ENCODE results near the gene SREBF2. TPM values are rescaled to one million over a fixed set of nuclear protein-coding genes. Genes with fewer than 3 reads are reported as not detected.
A peak's percentile ranks its signal among the peaks of the same experiment; 100 is the strongest.

SREBF2 gene
- total RNA-seq, 1 experiment from 2014 or later: 150 TPM

DNA sequence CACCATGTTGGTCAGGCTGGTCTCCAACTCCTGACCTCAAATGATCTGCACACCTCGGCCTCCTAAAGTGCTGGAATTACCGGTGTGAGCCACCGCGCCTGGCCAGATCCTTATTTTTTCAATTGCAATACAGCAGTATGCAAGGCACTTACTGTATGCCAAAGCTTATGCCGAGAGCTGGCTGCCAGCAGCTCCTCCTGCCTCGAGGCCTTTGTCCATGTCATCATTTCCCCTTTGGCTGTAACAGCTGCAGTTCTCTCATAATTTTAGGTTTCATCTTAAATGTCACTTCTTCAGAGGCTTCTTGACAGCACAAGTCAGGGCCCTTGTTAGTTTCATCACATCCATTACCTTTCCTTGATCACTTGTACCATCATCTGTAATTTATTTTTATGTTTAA lies 1.5 kb upstream of the SREBF2 start:
- peaks cover 11% of the 10 kb centered on the region for H3K4me1 ChIP-seq
- intact Hi-C loops (cut with micrococcal nuclease; ENCODE audit: unreplicated experiment): no loop called here
- Mint-ChIP-seq H3K36me3 (ENCODE audit: insufficient read depth, unreplicated experiment) (peaks cover 30% of the 10 kb centered on the region), H3K4me3 (ENCODE audit: unreplicated experiment) (no peak overlapping the region), H3K27ac (ENCODE audit: unreplicated experiment) (peak overlapping the region; percentile 95), H3K9me3 (ENCODE audit: unreplicated experiment) (no peaks in the 10 kb centered on the region), H3K27me3 (ENCODE audit: insufficient read depth, unreplicated experiment) (no peaks in the 10 kb centered on the region), H3K4me1 (ENCODE audit: low read depth, unreplicated experiment) (peaks cover 8% of the 10 kb centered on the region)
- peaks cover 2% of the 10 kb centered on the region for H3K36me3 ChIP-seq (ENCODE audit: control insufficient read depth, insufficient read depth, low read length)
- no peaks in the 10 kb centered on the region for H3K27me3 ChIP-seq (replicated peaks; ENCODE audit: control insufficient read depth, insufficient read depth, low read length)
- DNase-seq: no peak
- no TSS peak for BruUV-seq (replicated peaks)
- no peaks in the 10 kb centered on the region for H3K9me3 ChIP-seq
- CTCF ChIA-PET: no interaction called here
- H3K4me3 ChIP-seq (ENCODE audit: low read depth, low read length): no peak overlapping the region
- TF ChIP-seq, protein P1, sequence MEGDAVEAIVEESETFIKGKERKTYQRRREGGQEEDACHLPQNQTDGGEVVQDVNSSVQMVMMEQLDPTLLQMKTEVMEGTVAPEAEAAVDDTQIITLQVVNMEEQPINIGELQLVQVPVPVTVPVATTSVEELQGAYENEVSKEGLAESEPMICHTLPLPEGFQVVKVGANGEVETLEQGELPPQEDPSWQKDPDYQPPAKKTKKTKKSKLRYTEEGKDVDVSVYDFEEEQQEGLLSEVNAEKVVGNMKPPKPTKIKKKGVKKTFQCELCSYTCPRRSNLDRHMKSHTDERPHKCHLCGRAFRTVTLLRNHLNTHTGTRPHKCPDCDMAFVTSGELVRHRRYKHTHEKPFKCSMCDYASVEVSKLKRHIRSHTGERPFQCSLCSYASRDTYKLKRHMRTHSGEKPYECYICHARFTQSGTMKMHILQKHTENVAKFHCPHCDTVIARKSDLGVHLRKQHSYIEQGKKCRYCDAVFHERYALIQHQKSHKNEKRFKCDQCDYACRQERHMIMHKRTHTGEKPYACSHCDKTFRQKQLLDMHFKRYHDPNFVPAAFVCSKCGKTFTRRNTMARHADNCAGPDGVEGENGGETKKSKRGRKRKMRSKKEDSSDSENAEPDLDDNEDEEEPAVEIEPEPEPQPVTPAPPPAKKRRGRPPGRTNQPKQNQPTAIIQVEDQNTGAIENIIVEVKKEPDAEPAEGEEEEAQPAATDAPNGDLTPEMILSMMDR (IDR thresholded peaks at IDR 0.05; ENCODE audit: insufficient read depth in 1 of 2, low read depth in 1 of 2, low read length in 1 of 2, severe bottlenecking in 1 of 2, unreplicated experiment in 1 of 2): no peak
- POLR2A ChIA-PET: interaction anchor here (1.2 to 2.9 kb wide), 3 partner anchors 13 to 31 kb away, joined by 3 to 22 read pairs (median 9); partner anchors contain the start of gene CCDC134

DNA sequence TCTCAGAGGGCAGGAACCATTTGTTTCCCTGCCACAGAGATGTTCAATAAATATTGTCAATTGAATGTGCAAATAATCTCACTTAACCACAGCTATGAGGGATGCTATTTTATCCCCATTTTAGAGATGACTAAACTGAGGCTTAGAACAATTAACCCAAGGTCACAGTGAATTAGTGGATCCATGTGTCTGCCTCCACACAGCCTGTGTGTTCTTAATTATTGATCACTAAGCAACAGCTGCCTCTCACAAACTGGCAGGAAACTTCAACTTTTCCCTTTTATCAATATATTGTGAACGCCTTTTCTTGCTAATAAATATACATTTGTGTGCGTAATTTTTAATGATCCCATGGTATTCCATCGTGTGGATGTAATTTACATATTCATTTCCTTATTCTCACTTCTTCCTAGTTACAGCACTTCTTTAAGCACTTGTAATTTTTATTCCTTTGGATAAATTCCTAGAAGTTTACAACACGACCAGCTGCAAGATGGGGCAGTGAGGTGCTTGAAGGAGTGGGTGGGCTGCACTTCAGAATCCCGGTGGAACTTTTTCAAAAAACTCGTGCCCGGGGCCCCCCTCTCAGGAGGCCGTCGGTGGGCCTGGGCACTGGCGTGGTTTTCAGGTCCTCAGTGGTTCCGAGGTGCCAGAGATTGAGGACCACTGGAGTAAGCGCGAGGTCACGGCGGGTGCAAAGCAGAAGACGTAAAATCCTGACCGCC lies 915 bp upstream of the SREBF2 start:
- no peaks in the 10 kb centered on the region for H3K9me3 ChIP-seq
- Mint-ChIP-seq H3K27me3 (ENCODE audit: insufficient read depth, unreplicated experiment) (no peaks in the 10 kb centered on the region), H3K4me3 (ENCODE audit: unreplicated experiment) (peak overlapping the region; percentile 98), H3K27ac (ENCODE audit: unreplicated experiment) (peak overlapping the region; percentile 95), H3K36me3 (ENCODE audit: insufficient read depth, unreplicated experiment) (peaks cover 36% of the 10 kb centered on the region), H3K4me1 (ENCODE audit: low read depth, unreplicated experiment) (peaks cover 14% of the 10 kb centered on the region), H3K9me3 (ENCODE audit: unreplicated experiment) (no peaks in the 10 kb centered on the region)
- peaks cover 11% of the 10 kb centered on the region for H3K4me1 ChIP-seq
- no peak for DNase-seq
- BruUV-seq (replicated peaks): TSS peak; percentile 97
- H3K36me3 ChIP-seq (ENCODE audit: control insufficient read depth, insufficient read depth, low read length): peaks cover 2% of the 10 kb centered on the region
- peak overlapping the region; percentile 26 for H3K4me3 ChIP-seq (ENCODE audit: low read depth, low read length)
- CTCF ChIA-PET: interaction anchor here (1.0 to 1.4 kb wide), 7 partner anchors 11 to 135 kb away, joined by 3 to 6 read pairs (median 4); no protein-coding TSS in a partner anchor
- TF ChIP-seq, protein P1 (IDR thresholded peaks at IDR 0.05; ENCODE audit: insufficient read depth in 1 of 2, low read depth in 1 of 2, low read length in 1 of 2, severe bottlenecking in 1 of 2, unreplicated experiment in 1 of 2): no peak
- H3K27me3 ChIP-seq (replicated peaks; ENCODE audit: control insufficient read depth, insufficient read depth, low read length): no peaks in the 10 kb centered on the region
- intact Hi-C loops (cut with micrococcal nuclease; ENCODE audit: unreplicated experiment): loop anchor here (1.0 kb wide), 1 partner anchor 14 kb away; no protein-coding TSS in a partner anchor
- POLR2A ChIA-PET: interaction anchor here (0.6 to 2.9 kb wide), 11 partner anchors 10 to 242 kb away, joined by 3 to 22 read pairs (median 9); partner anchors contain the start of genes CCDC134, CENPM and PMM1

DNA sequence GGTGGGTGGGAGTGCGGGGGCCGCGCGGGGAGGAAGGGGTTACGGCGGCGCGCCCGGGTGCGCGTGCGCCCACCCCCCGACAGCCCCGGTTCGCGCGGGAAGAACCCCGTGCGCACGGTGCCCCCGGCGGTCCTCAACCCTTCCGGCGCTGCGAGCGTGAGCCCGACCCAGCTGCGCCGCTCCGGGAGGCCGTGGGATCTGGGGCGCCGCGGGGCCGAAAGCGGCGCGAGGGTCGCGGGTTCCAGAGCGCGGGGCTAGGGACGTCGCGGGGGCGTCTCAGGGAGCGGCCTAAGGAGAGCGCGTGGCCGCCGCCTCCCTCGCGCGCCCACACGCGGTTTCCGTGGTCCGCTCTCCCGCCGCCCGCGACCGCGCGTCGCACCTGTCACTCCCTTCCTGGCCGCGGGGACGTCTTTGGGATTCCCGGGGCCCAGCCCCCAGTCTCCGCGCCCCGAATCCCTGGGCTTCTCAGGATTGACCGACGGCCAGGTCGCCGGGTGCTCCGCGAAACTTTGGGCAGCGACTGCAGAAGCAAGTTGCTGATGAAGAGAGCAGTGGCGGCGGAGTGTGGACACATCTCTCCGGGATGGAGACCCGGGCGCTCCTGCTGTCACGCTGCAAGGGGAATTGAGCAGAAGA lies 582 bp downstream of the SREBF2 start:
- TF ChIP-seq, protein P1 (IDR thresholded peaks at IDR 0.05; ENCODE audit: insufficient read depth in 1 of 2, low read depth in 1 of 2, low read length in 1 of 2, severe bottlenecking in 1 of 2, unreplicated experiment in 1 of 2): no peak
- Mint-ChIP-seq H3K27ac (ENCODE audit: unreplicated experiment) (peak overlapping the region; percentile 95), H3K4me1 (ENCODE audit: low read depth, unreplicated experiment) (peaks cover 15% of the 10 kb centered on the region), H3K36me3 (ENCODE audit: insufficient read depth, unreplicated experiment) (peaks cover 47% of the 10 kb centered on the region), H3K9me3 (ENCODE audit: unreplicated experiment) (no peaks in the 10 kb centered on the region), H3K4me3 (ENCODE audit: unreplicated experiment) (peak overlapping the region; percentile 98), H3K27me3 (ENCODE audit: insufficient read depth, unreplicated experiment) (no peaks in the 10 kb centered on the region)
- POLR2A ChIA-PET: interaction anchor here (0.5 to 2.9 kb wide), 12 partner anchors 8 to 244 kb away, joined by 3 to 22 read pairs (median 8); partner anchors contain the start of genes CCDC134, CENPM and PMM1
- Histone ChIP-seq H3K4me1 (peaks cover 14% of the 10 kb centered on the region), H3K9me3 (no peaks in the 10 kb centered on the region), H3K27me3 (replicated peaks; ENCODE audit: control insufficient read depth, insufficient read depth, low read length) (no peaks in the 10 kb centered on the region), H3K4me3 (ENCODE audit: low read depth, low read length) (peak overlapping the region; percentile 94), H3K36me3 (ENCODE audit: control insufficient read depth, insufficient read depth, low read length) (peaks cover 2% of the 10 kb centered on the region)
- no TSS peak for BruUV-seq (replicated peaks)
- intact Hi-C loops (cut with micrococcal nuclease; ENCODE audit: unreplicated experiment): no loop called here
- CTCF ChIA-PET: interaction anchor here (0.5 to 1.4 kb wide), 9 partner anchors 9 to 136 kb away, joined by 3 to 6 read pairs (median 4); partner anchors contain the start of gene CENPM
- DNase-seq: peak; percentile 50 to 51

Measured in Caco-2 (cell line).